ENCODE results near the gene RNU1-4.
"Not testable (repeated sequence)": the region's sequence is repeated elsewhere in the genome, so short reads cannot be mapped to it uniquely, and the experiment has no call there.

The RNU1-4 gene

GRCh38 chr1:16724718-16725438 is 15.4 kb upstream of the RNU1-4 start:
- DNase-seq (ENCODE audit: low read depth), result no peak
- TF ChIP-seq, protein P1, sequence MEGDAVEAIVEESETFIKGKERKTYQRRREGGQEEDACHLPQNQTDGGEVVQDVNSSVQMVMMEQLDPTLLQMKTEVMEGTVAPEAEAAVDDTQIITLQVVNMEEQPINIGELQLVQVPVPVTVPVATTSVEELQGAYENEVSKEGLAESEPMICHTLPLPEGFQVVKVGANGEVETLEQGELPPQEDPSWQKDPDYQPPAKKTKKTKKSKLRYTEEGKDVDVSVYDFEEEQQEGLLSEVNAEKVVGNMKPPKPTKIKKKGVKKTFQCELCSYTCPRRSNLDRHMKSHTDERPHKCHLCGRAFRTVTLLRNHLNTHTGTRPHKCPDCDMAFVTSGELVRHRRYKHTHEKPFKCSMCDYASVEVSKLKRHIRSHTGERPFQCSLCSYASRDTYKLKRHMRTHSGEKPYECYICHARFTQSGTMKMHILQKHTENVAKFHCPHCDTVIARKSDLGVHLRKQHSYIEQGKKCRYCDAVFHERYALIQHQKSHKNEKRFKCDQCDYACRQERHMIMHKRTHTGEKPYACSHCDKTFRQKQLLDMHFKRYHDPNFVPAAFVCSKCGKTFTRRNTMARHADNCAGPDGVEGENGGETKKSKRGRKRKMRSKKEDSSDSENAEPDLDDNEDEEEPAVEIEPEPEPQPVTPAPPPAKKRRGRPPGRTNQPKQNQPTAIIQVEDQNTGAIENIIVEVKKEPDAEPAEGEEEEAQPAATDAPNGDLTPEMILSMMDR (IDR thresholded peaks at IDR 0.05; ENCODE audit: low read depth, low read length, missing control alignments), result no peak
- in situ Hi-C loops (cut with HindIII; ENCODE audit: low sequenced_read_pairs), result no loop called here
- no peak overlapping the region for H3K4me3 ChIP-seq (ENCODE audit: low read depth, low read length)

DNA sequence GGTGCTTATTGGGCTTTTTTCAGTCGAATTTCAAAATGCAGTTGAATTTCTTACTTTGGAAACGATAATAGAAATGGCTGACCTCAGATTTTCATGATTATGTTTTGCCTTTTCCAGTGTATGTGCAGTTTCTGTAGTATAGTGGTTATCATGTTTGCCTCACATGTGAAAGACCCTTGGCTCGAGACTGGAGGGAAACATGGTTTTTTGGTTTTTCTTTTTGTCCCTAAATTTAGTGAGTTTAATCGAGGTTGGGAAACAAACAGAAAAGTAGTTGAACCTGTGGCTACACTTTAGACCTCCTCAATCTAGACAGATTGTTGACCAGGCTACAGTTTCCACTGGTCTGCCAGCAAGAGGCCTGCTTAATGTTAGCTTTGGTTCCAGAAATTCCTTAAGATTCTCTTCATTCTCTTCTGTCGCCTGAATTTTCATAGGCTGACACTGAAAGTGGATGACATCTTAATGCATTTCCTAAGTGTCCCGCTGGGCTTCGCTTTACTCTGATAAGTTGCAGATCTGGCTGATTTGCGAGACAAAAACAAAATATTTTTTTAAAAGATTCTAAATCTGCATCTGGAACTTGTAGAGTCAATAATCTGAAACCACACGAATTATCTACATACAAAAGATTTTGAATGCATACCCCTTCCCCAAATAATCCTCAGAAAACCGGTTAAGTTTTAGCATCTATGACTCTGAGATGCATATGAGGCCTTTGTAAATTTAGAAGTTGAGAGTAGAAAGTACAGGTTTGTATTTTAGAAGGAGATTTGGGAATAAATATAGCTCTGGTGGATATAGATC is 14.7 kb upstream of the RNU1-4 start:
- in situ Hi-C loops (cut with HindIII; ENCODE audit: low sequenced_read_pairs); H3K4me3 ChIP-seq (ENCODE audit: low read depth, low read length); DNase-seq (ENCODE audit: low read depth): not testable (repeated sequence)

DNA sequence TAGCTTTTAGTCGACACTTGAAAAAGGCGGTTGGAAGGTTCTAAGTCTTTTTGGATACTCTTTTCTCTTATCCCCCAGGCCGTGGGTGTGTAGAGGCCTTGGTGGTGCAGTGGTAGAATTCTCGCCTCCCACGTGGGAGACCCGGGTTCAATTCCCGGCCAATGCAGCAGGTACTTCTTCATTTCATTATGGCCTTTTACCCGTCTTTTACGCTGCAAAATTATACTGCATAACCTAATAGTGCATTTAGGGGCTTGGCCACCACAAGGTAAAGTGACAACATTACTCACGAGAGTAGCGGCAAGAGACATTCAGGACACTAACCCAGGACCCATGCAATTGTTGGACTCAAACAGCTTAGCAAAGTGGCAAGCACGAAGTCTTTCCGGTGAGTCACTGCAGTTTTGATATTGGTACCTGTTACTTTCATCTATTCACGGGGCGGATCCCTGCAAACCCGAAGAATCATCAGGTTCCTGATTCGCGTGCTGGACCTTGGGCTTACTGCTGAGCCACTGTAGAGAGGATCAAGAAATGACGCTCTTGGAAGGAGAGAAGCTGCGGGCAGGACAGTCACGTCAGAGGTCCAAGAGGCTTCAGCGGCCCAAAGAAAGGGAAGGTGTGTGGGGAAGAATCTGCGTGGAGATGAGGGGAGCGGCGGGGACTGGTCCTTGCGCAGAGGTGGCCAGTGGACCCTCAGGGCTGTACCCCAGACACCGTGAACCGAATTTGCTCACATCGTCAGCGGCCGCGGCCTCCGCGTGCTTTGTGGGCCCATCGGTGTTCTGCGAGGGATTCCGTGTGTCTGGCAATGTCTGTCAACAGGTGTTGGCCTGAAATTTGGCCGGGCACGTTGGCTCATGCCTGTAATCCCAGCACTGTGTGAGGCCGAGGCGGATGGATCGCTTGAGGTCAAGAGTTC is 12.9 kb upstream of the RNU1-4 start:
- in situ Hi-C loops (cut with HindIII; ENCODE audit: low sequenced_read_pairs), result no loop called here
- TF ChIP-seq, protein P1 (IDR thresholded peaks at IDR 0.05; ENCODE audit: low read depth, low read length, missing control alignments), result peak; percentile 14
- H3K4me3 ChIP-seq (ENCODE audit: low read depth, low read length), result no peak overlapping the region
- DNase-seq (ENCODE audit: low read depth), result no peak

DNA sequence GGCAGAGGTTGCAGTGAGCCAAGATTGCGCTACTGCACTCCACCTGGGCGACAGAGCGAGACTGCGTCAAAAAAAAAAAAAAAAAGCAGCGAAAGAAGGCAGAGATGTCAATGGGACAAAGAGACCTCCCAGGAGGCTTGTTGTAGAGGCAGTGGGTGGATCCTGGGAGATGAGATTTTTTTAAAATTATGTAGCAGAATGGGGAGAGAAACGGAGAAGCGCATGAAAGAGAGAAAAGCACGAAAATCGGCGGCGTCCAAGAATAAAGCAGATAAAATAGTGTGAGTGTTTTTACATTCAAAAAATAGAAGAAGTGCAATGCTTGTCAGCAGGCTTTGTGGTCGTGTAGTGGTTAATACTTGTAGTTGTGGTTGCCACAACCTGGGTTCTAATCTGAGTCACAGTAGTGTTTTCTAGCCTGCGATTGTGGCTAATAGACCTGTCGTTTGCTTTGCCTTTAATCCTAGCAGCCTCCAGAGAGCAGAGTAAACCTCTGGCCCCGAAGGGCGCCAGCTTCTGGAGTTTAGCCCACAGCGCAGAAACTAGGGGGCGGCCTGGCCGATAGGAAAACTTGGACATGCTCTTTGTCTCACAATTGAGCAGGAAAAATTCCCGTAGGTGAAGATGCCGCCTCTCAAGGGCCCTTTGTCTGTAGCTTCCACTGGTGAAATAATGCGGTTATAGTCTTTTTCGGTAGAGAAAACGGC is 11.9 kb upstream of the RNU1-4 start:
- H3K4me3 ChIP-seq (ENCODE audit: low read depth, low read length); DNase-seq (ENCODE audit: low read depth); in situ Hi-C loops (cut with HindIII; ENCODE audit: low sequenced_read_pairs): not testable (repeated sequence)

- H3K4me3 ChIP-seq (ENCODE audit: low read depth, low read length); DNase-seq (ENCODE audit: low read depth); in situ Hi-C loops (cut with HindIII; ENCODE audit: low sequenced_read_pairs): not testable (repeated sequence)
These were observed 7.9 kb upstream of the RNU1-4 start for GRCh38 chr1:16732254-16732896.

DNA sequence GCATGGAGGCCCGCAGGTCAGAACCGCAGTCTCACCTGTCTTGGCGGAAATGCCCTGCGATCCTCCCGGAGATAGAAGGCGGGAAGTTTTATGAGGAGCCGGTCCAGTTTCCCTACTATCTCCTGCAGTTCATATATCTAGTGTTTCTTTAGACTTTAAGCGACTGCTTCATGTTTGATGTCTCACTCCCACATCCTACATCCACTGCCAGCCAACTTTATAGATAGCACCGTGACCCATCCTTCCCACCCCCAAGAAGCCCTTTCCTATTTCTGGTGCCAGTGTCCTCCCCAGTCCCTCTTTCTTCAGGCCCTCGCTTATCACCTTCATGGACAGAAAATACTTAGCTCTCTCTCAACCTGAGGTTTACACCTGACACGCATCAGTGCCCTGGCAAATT is 914 bp downstream of the RNU1-4 start:
- DNase-seq (ENCODE audit: low read depth); H3K4me3 ChIP-seq (ENCODE audit: low read depth, low read length); in situ Hi-C loops (cut with HindIII; ENCODE audit: low sequenced_read_pairs): not testable (repeated sequence)

DNA sequence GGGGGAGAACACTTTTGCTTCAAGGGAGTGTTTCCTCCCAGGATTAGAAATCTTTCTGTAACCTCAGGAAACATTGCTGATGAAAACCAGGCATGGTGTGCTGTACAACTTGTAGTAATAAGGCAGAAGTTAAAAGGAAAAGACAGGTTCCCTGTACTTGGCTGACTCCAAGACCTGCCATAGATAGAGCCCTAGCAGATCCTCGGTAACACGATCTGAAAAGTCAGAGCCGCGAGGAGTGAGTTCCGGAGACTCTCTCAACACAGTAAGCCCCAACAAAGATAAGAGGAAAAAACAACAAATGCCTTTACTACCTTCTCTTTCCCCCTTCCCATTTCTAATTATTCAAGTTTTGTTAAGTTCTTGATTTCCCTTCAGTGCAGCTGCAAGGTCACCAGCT is 7.3 kb downstream of the RNU1-4 start:
- H3K4me3 ChIP-seq (ENCODE audit: low read depth, low read length); in situ Hi-C loops (cut with HindIII; ENCODE audit: low sequenced_read_pairs); DNase-seq (ENCODE audit: low read depth): not testable (repeated sequence)

DNA sequence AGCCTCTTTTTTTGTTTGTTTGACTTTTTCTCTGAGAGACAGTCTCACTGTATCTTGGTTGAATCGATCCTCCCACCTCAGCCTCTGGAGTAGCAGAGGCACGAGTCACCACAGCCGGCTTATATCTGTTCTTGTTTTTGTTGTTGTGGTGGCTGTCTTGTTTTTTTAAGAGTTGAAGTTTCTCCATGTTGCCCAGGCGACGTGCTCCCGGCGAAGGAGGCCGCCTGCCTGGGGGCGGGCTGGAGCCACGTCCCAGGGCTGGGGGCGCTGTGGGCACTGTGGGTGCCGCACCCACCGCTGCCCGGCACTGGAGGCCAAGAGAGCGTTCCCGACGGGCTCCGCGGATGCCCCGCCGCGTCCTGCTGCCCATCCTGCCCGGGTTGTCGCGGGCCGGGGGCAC is 8.4 kb downstream of the RNU1-4 start:
- H3K4me3 ChIP-seq (ENCODE audit: low read depth, low read length); DNase-seq (ENCODE audit: low read depth); in situ Hi-C loops (cut with HindIII; ENCODE audit: low sequenced_read_pairs): not testable (repeated sequence)

- DNase-seq (ENCODE audit: low read depth); H3K4me3 ChIP-seq (ENCODE audit: low read depth, low read length); in situ Hi-C loops (cut with HindIII; ENCODE audit: low sequenced_read_pairs): not testable (repeated sequence)
These were observed 9.9 kb downstream of the RNU1-4 start for GRCh38 chr1:16749910-16750888.

GRCh38 chr1:16752770-16753169 is 12.5 kb downstream of the RNU1-4 start:
- in situ Hi-C loops (cut with HindIII; ENCODE audit: low sequenced_read_pairs); DNase-seq (ENCODE audit: low read depth); H3K4me3 ChIP-seq (ENCODE audit: low read depth, low read length): not testable (repeated sequence)

- DNase-seq (ENCODE audit: low read depth); H3K4me3 ChIP-seq (ENCODE audit: low read depth, low read length); in situ Hi-C loops (cut with HindIII; ENCODE audit: low sequenced_read_pairs): not testable (repeated sequence)
These were observed 15.1 kb downstream of the RNU1-4 start for GRCh38 chr1:16755385-16755784.

DNA sequence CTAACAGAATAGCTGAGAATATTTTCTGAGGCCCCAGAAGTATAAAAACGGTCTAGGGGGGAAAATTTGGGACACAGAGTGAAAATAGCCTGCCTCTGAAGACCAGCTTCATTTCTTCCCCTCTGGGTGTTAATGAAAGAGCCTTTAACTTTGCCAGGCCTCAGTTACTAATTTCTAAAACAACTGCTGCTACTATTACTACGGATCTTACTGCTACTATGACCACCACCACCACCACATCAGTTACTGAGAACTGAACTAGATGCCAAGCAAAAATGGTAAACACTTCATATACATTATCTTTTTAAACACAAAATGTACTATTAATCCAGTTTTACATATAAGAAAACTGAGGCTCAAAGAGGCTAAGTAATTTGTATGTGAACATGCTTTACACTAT is 15.6 kb downstream of the RNU1-4 start:
- DNase-seq (ENCODE audit: low read depth); H3K4me3 ChIP-seq (ENCODE audit: low read depth, low read length); in situ Hi-C loops (cut with HindIII; ENCODE audit: low sequenced_read_pairs): not testable (repeated sequence)

DNA sequence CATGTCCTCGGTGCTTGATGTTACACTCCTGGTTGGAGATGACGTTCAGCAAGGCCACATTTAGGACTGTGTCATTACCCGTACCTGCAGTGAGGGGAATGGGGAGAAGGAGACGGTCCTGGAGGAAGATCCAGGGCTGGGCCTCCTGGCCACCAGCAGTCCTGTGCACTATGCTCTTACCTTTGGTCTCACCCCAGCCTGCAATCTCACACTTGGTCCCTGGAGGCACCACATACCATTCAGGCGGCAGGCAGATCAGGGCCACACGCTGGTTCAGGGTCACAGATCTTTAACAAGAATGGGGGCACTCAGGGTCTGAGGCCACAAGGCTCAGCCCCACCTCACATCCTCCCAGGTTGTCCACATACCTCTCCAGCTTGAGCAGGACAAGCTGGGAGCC is 17.3 kb downstream of the RNU1-4 start:
- H3K4me3 ChIP-seq (ENCODE audit: low read depth, low read length); DNase-seq (ENCODE audit: low read depth); in situ Hi-C loops (cut with HindIII; ENCODE audit: low sequenced_read_pairs): not testable (repeated sequence)

Data from astrocyte of the cerebellum (primary cell).